H1 (cell line): ENCODE measurements around the gene KCNA2.

Source experiments
- ATF2 ChIP-seq: IDR thresholded peaks from 2 replicates; pipeline ENCODE4 v1.6.1; 2012; ENCODE audit warnings: low read length, inconsistent platforms
- BCL11A ChIP-seq, 2 experiments: IDR thresholded peaks; one replicate each; pipeline ENCODE4 v1.6.1; 2011; ENCODE audit warnings: low read depth in 2 of 2, low read length in 2 of 2, mild to moderate bottlenecking in 2 of 2
- CTCF ChIP-seq, 3 experiments: IDR thresholded peaks; 1 replicate in 2 of 3; 2 replicates in 1 of 3; pipeline versions ENCODE4 v1.5.1 to v1.6.1; 2011; ENCODE audit warnings: low read length in 3 of 3, mild to moderate bottlenecking in 3 of 3, inconsistent platforms in 2 of 3, low read depth in 1 of 3, moderate library complexity in 1 of 3; ENCODE audit not compliant: insufficient read depth in 1 of 3; ENCODE audit errors: control extremely low read depth in 1 of 3
- EP300 ChIP-seq, 2 experiments: IDR thresholded peaks; 1 replicate in 1 of 2; 2 replicates in 1 of 2; pipeline ENCODE4 v1.6.1; 2011 to 2012; ENCODE audit warnings: low read depth in 2 of 2, low read length in 2 of 2, mild to moderate bottlenecking in 2 of 2, borderline replicate concordance in 1 of 2, inconsistent platforms in 1 of 2, moderate library complexity in 1 of 2
- EZH2 ChIP-seq: fragments of 200-600 bp; sonication (generic); IDR thresholded peaks from 2 replicates; pipeline ENCODE4 v1.7.1; 2012; ENCODE audit warnings: low read depth, mild to moderate bottlenecking, moderate library complexity, low read length, inconsistent platforms; ENCODE audit not compliant: severe bottlenecking
- FOSL1 ChIP-seq: IDR thresholded peaks from 2 replicates; pipeline ENCODE4 v1.6.1; 2011; ENCODE audit warnings: mild to moderate bottlenecking, low read depth, low read length, moderate library complexity; ENCODE audit not compliant: insufficient read depth
- MAFK ChIP-seq: IDR thresholded peaks from 2 replicates; pipeline ENCODE4 v1.6.1; 2012; ENCODE audit warnings: low read depth, mild to moderate bottlenecking, improper control_type of control experiment, low read length
- MAX ChIP-seq: IDR thresholded peaks from 2 replicates; pipeline ENCODE4 v1.6.1; 2012; ENCODE audit warnings: inconsistent platforms
- POLR2A ChIP-seq, 2 experiments: IDR thresholded peaks; 1 replicate in 1 of 2; 2 replicates in 1 of 2; pipeline ENCODE4 v1.6.1; 2011; ENCODE audit warnings: low read depth in 2 of 2, low read length in 2 of 2, mild to moderate bottlenecking in 2 of 2; ENCODE audit errors: control extremely low read depth in 1 of 2
- POLR2AphosphoS5 ChIP-seq: IDR thresholded peaks from 2 replicates; pipeline ENCODE4 v1.6.1; 2011; ENCODE audit warnings: low read depth, low read length
- TAF1 ChIP-seq: IDR thresholded peaks from 2 replicates; pipeline ENCODE4 v1.6.1; 2011; ENCODE audit warnings: mild to moderate bottlenecking, low read depth, low read length
- YY1 ChIP-seq: IDR thresholded peaks from 2 replicates; pipeline ENCODE4 v1.6.1; 2011; ENCODE audit warnings: low read depth, mild to moderate bottlenecking, low read length

GRCh38 chr1:110633646-110634030 lies 27.5 kb upstream of the KCNA2 start:
- no peak for TF ChIP-seq CTCF (IDR thresholded peaks at IDR 0.05; ENCODE audit: control extremely low read depth in 1 of 3, insufficient read depth in 1 of 3, low read depth in 1 of 3, low read length in 3 of 3)
- no peak for TF ChIP-seq TAF1
- no peak for TF ChIP-seq EP300 (IDR thresholded peaks at IDR 0.05; ENCODE audit: borderline replicate concordance in 1 of 2, low read depth in 2 of 2, low read length in 2 of 2)
- no peak for TF ChIP-seq POLR2A (IDR thresholded peaks at IDR 0.05; ENCODE audit: control extremely low read depth in 1 of 2, low read depth in 2 of 2, low read length in 2 of 2)
- no peak for TF ChIP-seq POLR2AphosphoS5
- no peak for TF ChIP-seq EZH2
- no peak for TF ChIP-seq YY1
- no peak for TF ChIP-seq MAX
- no peak for TF ChIP-seq MAFK
- TF ChIP-seq BCL11A (IDR thresholded peaks at IDR 0.05; ENCODE audit: low read depth in 2 of 2, low read length in 2 of 2), result no peak
- TF ChIP-seq ATF2, result no peak
- TF ChIP-seq FOSL1, result no peak
